ENCODE data around the gene USP37. TPM values are rescaled to one million over a fixed set of nuclear protein-coding genes. Genes with fewer than 3 reads are reported as not detected.

The USP37 gene
- total and polyA plus RNA-seq, 12 donors: 2.5 to 30.7 (median 13.3) TPM

DNA sequence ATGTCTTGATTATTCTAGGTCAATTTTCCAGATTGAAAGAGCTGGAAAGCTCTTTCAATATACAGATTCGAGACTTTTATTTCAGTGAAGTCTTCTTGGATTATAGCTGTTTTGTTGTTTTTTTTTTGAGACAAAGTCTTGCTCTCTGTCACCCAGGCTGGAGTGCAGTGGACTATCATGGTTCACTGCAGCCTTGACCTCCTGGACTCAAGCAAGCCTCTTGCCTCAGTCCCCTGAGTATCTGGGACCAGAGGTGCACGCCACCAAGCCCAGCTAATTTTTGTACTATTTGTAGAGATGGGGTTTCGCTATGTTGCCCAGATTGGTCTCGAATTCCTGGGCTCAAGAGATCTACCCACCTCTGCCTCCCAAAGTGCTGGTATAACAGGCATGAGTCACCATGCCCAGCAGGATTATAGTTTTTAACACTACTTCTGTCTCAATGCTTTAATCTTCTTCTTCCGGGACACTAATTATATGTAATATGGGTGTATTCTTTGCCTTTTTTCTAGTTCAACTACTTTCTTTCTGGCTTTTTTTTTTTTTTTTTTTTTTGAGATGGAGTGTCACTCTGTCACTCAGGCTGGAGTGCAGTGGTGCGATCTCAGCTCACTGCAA lies 62.3 kb downstream of the USP37 start:
- no peaks in the 10 kb centered on the region for H3K36me3 ChIP-seq (replicated peaks in 1 of 2)
- no peak overlapping the region for H3K4me3 ChIP-seq
- no peak for TF ChIP-seq POLR2A (IDR thresholded peaks at IDR 0.05)
- intact Hi-C loops (cut with DNase I): no loop called here
- H3K27ac ChIP-seq: no peak overlapping the region
- no peaks in the 10 kb centered on the region for H3K27me3 ChIP-seq
- H3K4me1 ChIP-seq (replicated peaks in 1 of 2): peaks cover 0 to 3% of the 10 kb centered on the region in 2 donors
- 91 to 97% (median 95%) methylated on average over 6 of the region's 6 CpGs for WGBS, 4 donors
- peak in 1 of 7 donors; percentile 13 for DNase-seq
- H3K9me3 ChIP-seq (replicated peaks in 1 of 3): no peaks in the 10 kb centered on the region

DNA sequence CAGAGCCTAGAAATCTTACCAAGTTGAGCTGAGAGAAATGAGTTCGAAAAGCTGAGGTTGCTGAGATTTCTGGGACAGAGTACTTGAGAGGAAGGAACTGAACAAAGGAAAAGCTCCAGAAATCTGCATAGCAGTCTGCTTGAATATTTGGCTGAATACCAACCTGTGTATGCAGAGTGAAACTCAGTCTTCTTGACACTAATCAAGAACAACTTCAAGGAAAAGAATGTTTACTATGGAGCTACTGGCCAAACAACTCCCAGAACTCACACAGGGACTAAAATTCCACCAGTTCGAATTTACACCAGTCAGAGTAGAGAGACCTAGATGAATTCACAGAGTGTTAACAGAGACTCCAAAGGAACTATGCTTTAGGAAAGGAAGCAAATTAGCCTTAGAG lies 66.5 kb downstream of the USP37 start:
- peaks cover 0 to 7% of the 10 kb centered on the region in 2 donors for H3K36me3 ChIP-seq (replicated peaks in 1 of 2)
- H3K4me3 ChIP-seq: no peak overlapping the region

DNA sequence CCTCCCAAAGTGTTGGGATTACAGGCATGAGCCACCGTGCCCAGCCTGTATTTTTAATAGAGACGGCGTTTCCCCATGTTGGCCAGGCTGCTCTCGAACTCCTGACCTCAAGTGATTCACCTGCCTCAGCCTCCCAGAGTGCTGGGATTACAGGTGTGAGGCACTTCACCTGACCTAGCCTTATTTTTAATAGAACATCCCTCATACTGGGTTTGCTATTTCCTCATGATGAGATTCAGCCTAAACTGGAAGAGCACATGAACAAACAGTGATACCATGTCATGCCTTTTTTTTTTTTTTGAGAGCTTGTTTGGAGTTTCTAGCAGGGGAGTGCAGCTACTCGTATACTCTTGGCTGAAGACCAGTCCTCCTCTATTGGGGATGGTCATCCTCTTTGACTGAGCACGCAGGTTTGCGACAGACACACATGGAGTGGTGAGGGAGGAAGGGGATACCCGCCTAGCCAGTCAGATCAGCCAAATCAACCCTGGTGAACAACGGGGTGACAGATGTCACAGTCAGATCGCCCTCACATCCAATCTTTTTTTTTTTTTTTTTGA lies 67.6 kb downstream of the USP37 start:
- Histone ChIP-seq H3K9me3 (replicated peaks in 1 of 3) (no peaks in the 10 kb centered on the region), H3K27me3 (no peaks in the 10 kb centered on the region), H3K27ac (no peak overlapping the region), H3K4me3 (no peak overlapping the region), H3K36me3 (replicated peaks in 1 of 2) (peaks cover 0 to 14% of the 10 kb centered on the region in 2 donors), H3K4me1 (replicated peaks in 1 of 2) (peaks cover 0 to 3% of the 10 kb centered on the region in 2 donors)
- 92 to 99% (median 97%) methylated on average over 10 of the region's 10 CpGs for WGBS, 4 donors
- DNase-seq: no peak
- intact Hi-C loops (cut with DNase I): no loop called here
- TF ChIP-seq, protein P1, sequence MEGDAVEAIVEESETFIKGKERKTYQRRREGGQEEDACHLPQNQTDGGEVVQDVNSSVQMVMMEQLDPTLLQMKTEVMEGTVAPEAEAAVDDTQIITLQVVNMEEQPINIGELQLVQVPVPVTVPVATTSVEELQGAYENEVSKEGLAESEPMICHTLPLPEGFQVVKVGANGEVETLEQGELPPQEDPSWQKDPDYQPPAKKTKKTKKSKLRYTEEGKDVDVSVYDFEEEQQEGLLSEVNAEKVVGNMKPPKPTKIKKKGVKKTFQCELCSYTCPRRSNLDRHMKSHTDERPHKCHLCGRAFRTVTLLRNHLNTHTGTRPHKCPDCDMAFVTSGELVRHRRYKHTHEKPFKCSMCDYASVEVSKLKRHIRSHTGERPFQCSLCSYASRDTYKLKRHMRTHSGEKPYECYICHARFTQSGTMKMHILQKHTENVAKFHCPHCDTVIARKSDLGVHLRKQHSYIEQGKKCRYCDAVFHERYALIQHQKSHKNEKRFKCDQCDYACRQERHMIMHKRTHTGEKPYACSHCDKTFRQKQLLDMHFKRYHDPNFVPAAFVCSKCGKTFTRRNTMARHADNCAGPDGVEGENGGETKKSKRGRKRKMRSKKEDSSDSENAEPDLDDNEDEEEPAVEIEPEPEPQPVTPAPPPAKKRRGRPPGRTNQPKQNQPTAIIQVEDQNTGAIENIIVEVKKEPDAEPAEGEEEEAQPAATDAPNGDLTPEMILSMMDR (IDR thresholded peaks at IDR 0.05): no peak
- TF ChIP-seq POLR2A (IDR thresholded peaks at IDR 0.05): no peak

More for the DNA sequence above, 66.5 kb downstream of the USP37 start:
- DNase-seq: no peak
- no peak for TF ChIP-seq POLR2A (IDR thresholded peaks at IDR 0.05)
- TF ChIP-seq, protein P1 (IDR thresholded peaks at IDR 0.05): no peak
- Histone ChIP-seq H3K9me3 (replicated peaks in 1 of 3) (no peaks in the 10 kb centered on the region), H3K27me3 (no peaks in the 10 kb centered on the region), H3K27ac (peak overlapping the region in 1 of 5 donors; percentile 43), H3K4me1 (replicated peaks in 1 of 2) (peaks cover 0 to 3% of the 10 kb centered on the region in 2 donors)
- intact Hi-C loops (cut with DNase I): no loop called here
- 34 to 59% (median 46%) methylated on average over 2 of the region's 2 CpGs for WGBS, 4 donors

DNA sequence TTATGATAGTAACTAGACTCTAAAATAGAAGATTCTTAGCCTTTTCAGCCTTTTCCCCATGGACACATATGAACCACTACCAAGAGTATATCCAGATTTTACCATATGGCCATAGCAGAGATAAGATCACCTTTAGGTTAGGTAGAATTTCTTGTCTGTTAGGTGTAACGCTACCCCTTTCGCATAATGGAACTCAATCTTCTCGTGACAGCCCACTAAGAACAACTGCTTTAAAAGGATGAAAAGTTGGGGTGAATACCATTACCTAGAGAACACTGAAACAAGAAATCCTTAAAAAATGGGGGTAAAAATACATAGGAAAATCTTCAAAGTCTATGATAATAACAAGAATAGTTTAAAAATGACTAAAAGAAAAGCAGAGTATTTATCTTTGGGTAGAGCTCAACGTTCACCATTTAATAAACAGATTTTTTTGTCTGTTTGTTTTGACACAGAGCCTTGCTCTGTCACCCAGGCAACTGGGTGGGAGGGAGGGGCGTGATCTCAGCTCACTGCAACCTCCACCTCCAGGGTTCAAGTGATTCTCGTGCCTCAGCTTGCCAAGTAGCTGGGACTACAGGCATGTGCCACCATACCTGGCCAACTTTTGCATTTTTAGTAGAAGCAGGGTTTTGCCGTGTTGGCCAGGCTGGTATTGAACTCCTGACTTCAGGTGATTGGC lies 82.0 kb downstream of the USP37 start:
- no peak for DNase-seq
- H3K4me1 ChIP-seq (replicated peaks in 1 of 2): no peaks in the 10 kb centered on the region
- H3K36me3 ChIP-seq (replicated peaks in 1 of 2): peaks cover 0 to 24% of the 10 kb centered on the region in 2 donors
- TF ChIP-seq, protein P1 (IDR thresholded peaks at IDR 0.05): no peak
- no peak for TF ChIP-seq POLR2A (IDR thresholded peaks at IDR 0.05)
- no peaks in the 10 kb centered on the region for H3K27me3 ChIP-seq
- H3K9me3 ChIP-seq (replicated peaks in 1 of 3): no peaks in the 10 kb centered on the region
- no peak overlapping the region for H3K4me3 ChIP-seq
- 75 to 83% (median 83%) methylated on average over 7 of the region's 7 CpGs for WGBS, 4 donors
- intact Hi-C loops (cut with DNase I): loop anchor here in 1 of 2 donors (10.0 kb wide), 1 partner anchor 49 kb away; no protein-coding TSS in a partner anchor
- H3K27ac ChIP-seq: no peak overlapping the region

All from adrenal gland (tissue), 12 donors.